Left ventricle myocardium inferior (tissue), 1 donor: ENCODE measurements around the gene MDGA2. TPM values are rescaled to one million over a fixed set of nuclear protein-coding genes. Genes with fewer than 3 reads are reported as not detected.

ENCODE experiments used
- DNase-seq: peaks from one replicate; pipeline ENCODE4 v3.0.0-alpha.2; 2020
- H3K27ac ChIP-seq: fragments of 200-600 bp; replicated peaks from 2 replicates; pipeline ENCODE4 v1.8.0; 2021
- H3K27me3 ChIP-seq: fragments of 200-600 bp; 2 replicates; pipeline ENCODE4 v1.8.0; 2021; ENCODE audit warnings: low read depth
- H3K36me3 ChIP-seq: fragments of 200-600 bp; 2 replicates; pipeline ENCODE4 v1.8.0; 2021
- H3K4me1 ChIP-seq: fragments of 200-600 bp; 2 replicates; pipeline ENCODE4 v1.8.0; 2021
- H3K4me3 ChIP-seq: fragments of 200-600 bp; 2 replicates; pipeline ENCODE4 v1.8.0; 2021; ENCODE audit warnings: mild to moderate bottlenecking, moderate library complexity
- H3K9me3 ChIP-seq: fragments of 200-600 bp; replicated peaks from 2 replicates; pipeline ENCODE4 v1.8.0; 2021
- intact Hi-C: fragments of 100-400 bp; cut with micrococcal nuclease; formaldehyde crosslinking; loops from one replicate; pipeline ENCODE4 v1.11.0; 2022
- total RNA-seq: library from RNA; stranded (reverse); fragmentation: NEBNext Ultra II Directional; extraction: Animal tissue kit (Norgen Biotek cat#: 25700); gene quantifications from one replicate; pipeline ENCODE4 v1.2.1, GENCODE V29; 2021
- TF ChIP-seq, protein P1 (sequence below): fragments of 200-600 bp; IDR thresholded peaks from 2 replicates; pipeline ENCODE4 v1.8.0; 2021; ENCODE audit warnings: antibody characterized with exemption, mild to moderate bottlenecking, borderline replicate concordance
- donor health status: DM: no; HTN: yes; CAD: no; lungs with severe emphysema.

Gene MDGA2
- total RNA-seq, 1 donor from 2014 or later, result 0.19 TPM

DNA sequence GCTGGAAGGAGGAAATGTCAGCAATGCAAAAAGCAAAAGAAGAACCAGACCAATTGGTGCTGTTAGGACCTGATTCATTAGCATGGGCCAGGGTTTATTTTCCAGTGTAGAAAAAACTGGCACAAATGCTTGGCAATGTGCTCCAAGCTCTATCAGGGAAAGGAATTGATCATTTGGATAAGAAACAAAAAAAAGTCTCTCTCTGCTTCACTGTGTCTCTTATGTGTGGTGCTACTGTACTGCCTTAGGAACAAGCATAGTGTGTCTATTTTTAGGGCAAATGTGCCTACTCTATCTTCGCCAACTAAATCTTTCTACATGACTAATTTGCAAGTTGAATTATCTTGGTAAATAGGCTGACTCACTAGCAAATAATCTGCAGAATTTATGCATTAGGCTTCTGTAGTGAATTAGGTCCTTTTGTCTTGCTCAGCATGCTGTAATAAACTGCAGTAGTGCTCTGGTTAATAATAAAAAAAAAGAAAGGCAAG lies 236.7 kb downstream of the MDGA2 start:
- no peak overlapping the region for H3K4me3 ChIP-seq
- no peaks in the 10 kb centered on the region for H3K36me3 ChIP-seq
- peak overlapping the region; percentile 18 for H3K27ac ChIP-seq
- intact Hi-C loops, result no loop called here
- H3K9me3 ChIP-seq, result no peaks in the 10 kb centered on the region
- TF ChIP-seq, protein P1, sequence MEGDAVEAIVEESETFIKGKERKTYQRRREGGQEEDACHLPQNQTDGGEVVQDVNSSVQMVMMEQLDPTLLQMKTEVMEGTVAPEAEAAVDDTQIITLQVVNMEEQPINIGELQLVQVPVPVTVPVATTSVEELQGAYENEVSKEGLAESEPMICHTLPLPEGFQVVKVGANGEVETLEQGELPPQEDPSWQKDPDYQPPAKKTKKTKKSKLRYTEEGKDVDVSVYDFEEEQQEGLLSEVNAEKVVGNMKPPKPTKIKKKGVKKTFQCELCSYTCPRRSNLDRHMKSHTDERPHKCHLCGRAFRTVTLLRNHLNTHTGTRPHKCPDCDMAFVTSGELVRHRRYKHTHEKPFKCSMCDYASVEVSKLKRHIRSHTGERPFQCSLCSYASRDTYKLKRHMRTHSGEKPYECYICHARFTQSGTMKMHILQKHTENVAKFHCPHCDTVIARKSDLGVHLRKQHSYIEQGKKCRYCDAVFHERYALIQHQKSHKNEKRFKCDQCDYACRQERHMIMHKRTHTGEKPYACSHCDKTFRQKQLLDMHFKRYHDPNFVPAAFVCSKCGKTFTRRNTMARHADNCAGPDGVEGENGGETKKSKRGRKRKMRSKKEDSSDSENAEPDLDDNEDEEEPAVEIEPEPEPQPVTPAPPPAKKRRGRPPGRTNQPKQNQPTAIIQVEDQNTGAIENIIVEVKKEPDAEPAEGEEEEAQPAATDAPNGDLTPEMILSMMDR, result no peak
- H3K27me3 ChIP-seq, result no peaks in the 10 kb centered on the region
- DNase-seq, result no peak
- no peaks in the 10 kb centered on the region for H3K4me1 ChIP-seq

DNA sequence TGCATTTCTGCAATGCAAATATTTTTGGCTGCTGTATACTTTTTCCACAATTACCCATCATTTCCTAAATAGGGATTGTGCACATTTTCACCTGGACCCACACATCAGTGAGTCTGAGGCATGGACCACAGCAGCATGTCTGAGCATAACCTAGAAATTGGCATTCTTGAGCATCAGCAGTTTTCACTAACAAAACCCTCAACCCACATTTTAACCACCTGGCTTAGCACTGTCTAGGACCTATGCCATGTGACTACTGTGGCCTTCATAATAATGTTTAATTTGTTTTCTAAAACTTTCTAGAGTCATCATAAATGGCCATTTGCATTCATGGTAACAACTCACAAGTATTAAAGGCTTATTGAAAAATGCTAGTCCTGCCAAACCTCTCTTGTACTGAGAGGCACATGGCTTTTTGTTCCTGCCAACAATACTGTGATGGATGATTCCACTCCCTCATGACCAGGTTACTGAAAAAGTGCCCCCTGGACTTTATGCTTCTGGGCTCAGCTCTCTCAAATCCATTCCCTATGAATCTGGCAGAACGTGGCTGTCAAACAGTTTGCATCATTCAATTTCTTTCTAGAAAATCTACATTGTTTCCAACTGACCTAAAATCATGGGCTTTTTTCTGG lies 240.0 kb downstream of the MDGA2 start:
- no peak for DNase-seq
- no peaks in the 10 kb centered on the region for H3K4me1 ChIP-seq
- H3K4me3 ChIP-seq, result no peak overlapping the region
- TF ChIP-seq, protein P1, result no peak
- H3K27ac ChIP-seq, result no peak overlapping the region
- H3K27me3 ChIP-seq, result no peaks in the 10 kb centered on the region
- intact Hi-C loops, result no loop called here
- no peaks in the 10 kb centered on the region for H3K9me3 ChIP-seq
- no peaks in the 10 kb centered on the region for H3K36me3 ChIP-seq

DNA sequence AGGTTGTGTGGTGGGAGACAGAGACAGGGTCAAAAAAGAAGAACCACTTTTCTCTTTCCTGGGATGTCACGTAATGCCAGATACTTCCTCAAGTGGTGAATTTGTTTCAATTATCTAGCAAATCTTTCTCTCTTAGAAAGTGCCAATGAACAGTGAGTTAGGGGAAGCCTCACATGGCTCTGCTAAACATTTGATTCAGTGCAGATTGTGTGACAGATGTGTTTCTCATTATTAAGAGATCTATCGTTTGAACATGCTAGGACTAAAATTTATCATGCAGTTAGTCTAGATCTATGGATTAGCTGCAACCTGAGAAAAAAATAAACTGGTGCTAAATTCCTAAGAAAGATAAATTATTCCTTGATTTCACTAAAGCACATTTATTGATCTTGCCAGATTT lies 247.8 kb downstream of the MDGA2 start:
- Histone ChIP-seq H3K9me3 (no peaks in the 10 kb centered on the region), H3K27ac (no peak overlapping the region), H3K4me3 (no peak overlapping the region), H3K36me3 (no peaks in the 10 kb centered on the region), H3K27me3 (no peaks in the 10 kb centered on the region), H3K4me1 (no peaks in the 10 kb centered on the region)
- TF ChIP-seq, protein P1, result no peak
- intact Hi-C loops, result no loop called here
- no peak for DNase-seq

DNA sequence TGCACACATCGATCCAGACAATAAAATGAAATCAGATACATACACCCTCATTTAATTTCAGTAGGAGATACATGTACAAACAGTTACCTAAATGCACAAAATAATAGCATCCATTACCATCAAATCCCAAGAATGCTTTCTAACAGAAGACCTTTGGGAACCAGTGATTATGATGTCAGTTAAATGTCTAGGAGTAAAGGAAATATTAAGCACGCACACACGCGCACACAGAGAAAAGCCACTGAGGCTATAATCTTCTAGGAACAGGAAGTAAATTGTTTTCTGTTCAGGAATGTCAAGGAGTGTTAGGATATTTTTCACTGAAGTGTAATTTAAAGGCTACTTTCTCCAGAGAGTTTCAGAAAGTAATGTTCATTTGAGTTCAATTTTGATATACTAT lies 250.1 kb downstream of the MDGA2 start:
- DNase-seq, result no peak
- Histone ChIP-seq H3K9me3 (no peaks in the 10 kb centered on the region), H3K27me3 (no peaks in the 10 kb centered on the region), H3K27ac (no peak overlapping the region), H3K4me1 (no peaks in the 10 kb centered on the region), H3K4me3 (no peak overlapping the region), H3K36me3 (no peaks in the 10 kb centered on the region)
- intact Hi-C loops, result no loop called here
- TF ChIP-seq, protein P1, result no peak

DNA sequence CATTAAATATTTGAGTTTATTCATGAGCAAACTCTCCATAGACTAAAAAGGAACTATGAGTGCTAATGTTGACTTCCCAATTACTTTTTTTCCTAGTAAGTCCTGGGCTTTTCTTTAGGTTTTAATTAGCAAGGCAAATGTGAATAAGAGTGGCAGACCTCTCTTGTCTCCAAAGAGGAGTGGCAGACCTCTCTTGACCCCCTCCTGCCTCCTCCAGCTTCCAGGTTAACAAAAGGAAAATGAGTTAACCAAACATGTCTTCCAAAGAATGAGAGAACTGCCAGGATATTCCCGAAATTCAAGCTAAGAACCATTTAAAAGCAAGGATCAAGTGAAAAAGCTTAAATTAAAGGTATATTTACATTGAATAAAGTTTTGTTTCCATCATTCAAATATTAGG lies 253.2 kb downstream of the MDGA2 start:
- Histone ChIP-seq H3K4me3 (no peak overlapping the region), H3K27ac (no peak overlapping the region), H3K4me1 (no peaks in the 10 kb centered on the region), H3K9me3 (no peaks in the 10 kb centered on the region), H3K27me3 (no peaks in the 10 kb centered on the region), H3K36me3 (no peaks in the 10 kb centered on the region)
- DNase-seq, result no peak
- intact Hi-C loops, result no loop called here
- TF ChIP-seq, protein P1, result no peak

DNA sequence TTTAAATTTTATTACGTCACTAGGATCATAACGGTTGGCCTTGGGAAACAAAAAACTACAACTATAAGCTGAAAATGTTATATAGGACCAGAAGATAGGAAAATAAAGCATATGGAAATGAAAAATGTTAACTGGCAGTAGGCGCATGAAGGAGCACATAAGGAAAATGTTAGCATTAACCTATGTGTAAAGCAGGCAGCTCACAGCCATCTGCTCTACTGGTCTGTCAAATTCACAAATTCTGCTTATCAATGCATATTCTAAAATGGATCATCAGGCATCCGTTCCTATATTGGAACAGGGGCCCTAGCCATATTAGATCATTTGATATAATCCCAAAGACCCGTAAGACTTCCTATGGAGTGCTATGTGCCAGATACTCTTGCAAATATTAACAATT lies 263.9 kb downstream of the MDGA2 start:
- H3K9me3 ChIP-seq, result no peaks in the 10 kb centered on the region
- no peaks in the 10 kb centered on the region for H3K27me3 ChIP-seq
- intact Hi-C loops, result no loop called here
- no peak for DNase-seq
- no peak overlapping the region for H3K27ac ChIP-seq
- H3K4me1 ChIP-seq, result no peaks in the 10 kb centered on the region
- TF ChIP-seq, protein P1, result no peak
- H3K4me3 ChIP-seq, result no peak overlapping the region
- no peaks in the 10 kb centered on the region for H3K36me3 ChIP-seq
